Stimulated activated CD8-positive, alpha-beta memory T cell treated with anti-CD3 and anti-CD28 coated beads, Interleukin-4, amount 100 ng/mL, for 24 hours (primary cell): ENCODE measurements around the gene RLBP1.

ENCODE experiments used
- DNase-seq: peaks from one replicate; pipeline ENCODE4 v3.0.0-alpha.2; 2020; ENCODE audit warnings: low read depth

Gene RLBP1

GRCh38 chr15:89177633-89178306 lies 43.6 kb downstream of the RLBP1 start:
- peak; percentile 31 for DNase-seq

GRCh38 chr15:89177116-89177515 lies 44.3 kb downstream of the RLBP1 start:
- DNase-seq = no peak

- DNase-seq = no peak
These were observed 45.7 kb downstream of the RLBP1 start for GRCh38 chr15:89175617-89176191.

- DNase-seq = no peak
These were observed 46.9 kb downstream of the RLBP1 start for GRCh38 chr15:89174476-89174875.

- DNase-seq = no peak
These were observed 48.5 kb downstream of the RLBP1 start for GRCh38 chr15:89172921-89173320.

GRCh38 chr15:89171136-89172072 lies 50.0 kb downstream of the RLBP1 start:
- no peak for DNase-seq

GRCh38 chr15:89170364-89170763 lies 51.0 kb downstream of the RLBP1 start:
- DNase-seq = no peak

GRCh38 chr15:89168316-89168833 lies 53.0 kb downstream of the RLBP1 start:
- no peak for DNase-seq

GRCh38 chr15:89167267-89168176 lies 53.9 kb downstream of the RLBP1 start:
- DNase-seq = peak; percentile 45

GRCh38 chr15:89165677-89166076 lies 55.7 kb downstream of the RLBP1 start:
- no peak for DNase-seq

GRCh38 chr15:89164712-89165211 lies 56.6 kb downstream of the RLBP1 start:
- DNase-seq = no peak

GRCh38 chr15:89163271-89164055 lies 57.9 kb downstream of the RLBP1 start:
- no peak for DNase-seq

- DNase-seq = no peak
These were observed 59.7 kb downstream of the RLBP1 start for GRCh38 chr15:89161666-89162065.
